HG03175 (cell line): ENCODE measurements around the gene ST14.
"Not testable (repeated sequence)": the region's sequence is repeated elsewhere in the genome, so short reads cannot be mapped to it uniquely, and the experiment has no call there.

Experiments used
- ATAC-seq: cut with Tn5 transposase; IDR thresholded peaks from one replicate; pipeline ENCODE4 v1.9.1; 2021; ENCODE audit warnings: mild to moderate bottlenecking, moderate library complexity; ENCODE audit not compliant: unreplicated experiment

The ST14 gene

GRCh38 chr11:130163346-130164220 is 4.0 kb downstream of the ST14 start:
- no peak for ATAC-seq

- no peak for ATAC-seq
Measured at GRCh38 chr11:130164221-130164570, 4.6 kb downstream of the ST14 start.

GRCh38 chr11:130165601-130166456 is 6.2 kb downstream of the ST14 start:
- ATAC-seq, result no peak

GRCh38 chr11:130166457-130166784 is 6.8 kb downstream of the ST14 start:
- ATAC-seq, result peak; percentile 77

- ATAC-seq, result no peak
Measured at GRCh38 chr11:130167146-130167545, 7.6 kb downstream of the ST14 start.

GRCh38 chr11:130168105-130168504 is 8.5 kb downstream of the ST14 start:
- ATAC-seq, result no peak

GRCh38 chr11:130170345-130170744 is 10.8 kb downstream of the ST14 start:
- no peak for ATAC-seq

GRCh38 chr11:130171534-130171933 is 12.0 kb downstream of the ST14 start:
- ATAC-seq, result no peak

GRCh38 chr11:130172001-130172400 is 12.4 kb downstream of the ST14 start:
- not testable (repeated sequence) for ATAC-seq

GRCh38 chr11:130174642-130175041 is 15.1 kb downstream of the ST14 start:
- ATAC-seq, result no peak

GRCh38 chr11:130175898-130176297 is 16.3 kb downstream of the ST14 start:
- ATAC-seq, result no peak

GRCh38 chr11:130177782-130178181 is 18.2 kb downstream of the ST14 start:
- ATAC-seq, result no peak

- no peak for ATAC-seq
Measured at GRCh38 chr11:130178441-130179339, 19.1 kb downstream of the ST14 start.

GRCh38 chr11:130179396-130180306 is 20.1 kb downstream of the ST14 start:
- no peak for ATAC-seq

GRCh38 chr11:130180491-130180890 is 20.9 kb downstream of the ST14 start:
- ATAC-seq, result no peak

- no peak for ATAC-seq
Measured at GRCh38 chr11:130180896-130181294, 21.3 kb downstream of the ST14 start.

- ATAC-seq, result peak; percentile 67
Measured at GRCh38 chr11:130181295-130182272, 22.0 kb downstream of the ST14 start.

GRCh38 chr11:130183878-130184610 is 24.5 kb downstream of the ST14 start:
- no peak for ATAC-seq
